GM12892 (cell line): ENCODE data around the gene SBF1.

Experiments used
- POLR2A ChIP-seq: IDR thresholded peaks from 2 replicates; pipeline ENCODE4 v1.6.1; 2011; ENCODE audit warnings: low read depth, low read length, control low read depth
- TAF1 ChIP-seq: IDR thresholded peaks from 2 replicates; pipeline ENCODE4 v1.6.1; 2011; ENCODE audit warnings: low read depth, mild to moderate bottlenecking, control low read depth, low read length, borderline replicate concordance

GRCh38 chr22:50415426-50415825 is 59.4 kb downstream of the SBF1 start:
- no peak for TF ChIP-seq POLR2A
- no peak for TF ChIP-seq TAF1
